Activated T-helper 1 cell treated with anti-CD3 and anti-CD28 coated beads, Interleukin-2, amount 50 U/mL, for 16 hours (primary cell): ENCODE results near the gene PIGS.

Experiments used
- DNase-seq, 2 donors: peaks; one replicate each; pipeline ENCODE4 v3.0.0-alpha.2; 2020; ENCODE audit warnings: low read depth in 1 of 2, low spot score in 1 of 2

PIGS gene

GRCh38 chr17:28551421-28552175 is 19.7 kb downstream of the PIGS start:
- DNase-seq, result no peak

- no peak for DNase-seq
Observed at GRCh38 chr17:28550858-28551257, 20.5 kb downstream of the PIGS start.

GRCh38 chr17:28549236-28550132 is 21.8 kb downstream of the PIGS start:
- DNase-seq, result peak; percentile 18 to 30

- no peak for DNase-seq
Observed at GRCh38 chr17:28548417-28549130, 22.8 kb downstream of the PIGS start.

GRCh38 chr17:28547623-28548416 is 23.5 kb downstream of the PIGS start:
- peak; percentile 27 to 40 for DNase-seq

GRCh38 chr17:28547096-28547622 is 24.2 kb downstream of the PIGS start:
- DNase-seq, result no peak

GRCh38 chr17:28545787-28546415 is 25.4 kb downstream of the PIGS start:
- DNase-seq, result no peak

GRCh38 chr17:28545141-28545503 is 26.2 kb downstream of the PIGS start:
- DNase-seq, result no peak

- no peak for DNase-seq
Observed at GRCh38 chr17:28544402-28545140, 26.8 kb downstream of the PIGS start.

GRCh38 chr17:28541439-28541838 is 29.9 kb downstream of the PIGS start:
- no peak for DNase-seq

- no peak for DNase-seq
Observed at GRCh38 chr17:28540231-28540630, 31.1 kb downstream of the PIGS start.

- no peak for DNase-seq
Observed at GRCh38 chr17:28538296-28538895, 32.9 kb downstream of the PIGS start.

GRCh38 chr17:28537219-28537610 is 34.1 kb downstream of the PIGS start:
- DNase-seq, result no peak

GRCh38 chr17:28536532-28537218 is 34.6 kb downstream of the PIGS start:
- no peak for DNase-seq

GRCh38 chr17:28534740-28535375 is 36.5 kb downstream of the PIGS start:
- DNase-seq, result no peak

GRCh38 chr17:28533091-28533807 is 38.1 kb downstream of the PIGS start:
- DNase-seq, result no peak
